DMS79 treated with DMSO at 0.1 percent for 48 hours (cell line): ENCODE results near the gene CCDC152.
A peak's percentile ranks its signal among the peaks of the same experiment; 100 is the strongest.

ENCODE experiments used
- DNase-seq: peaks from one replicate; lab custom pipeline; 2025; lab: John Stamatoyannopoulos, UW

The CCDC152 gene

DNA sequence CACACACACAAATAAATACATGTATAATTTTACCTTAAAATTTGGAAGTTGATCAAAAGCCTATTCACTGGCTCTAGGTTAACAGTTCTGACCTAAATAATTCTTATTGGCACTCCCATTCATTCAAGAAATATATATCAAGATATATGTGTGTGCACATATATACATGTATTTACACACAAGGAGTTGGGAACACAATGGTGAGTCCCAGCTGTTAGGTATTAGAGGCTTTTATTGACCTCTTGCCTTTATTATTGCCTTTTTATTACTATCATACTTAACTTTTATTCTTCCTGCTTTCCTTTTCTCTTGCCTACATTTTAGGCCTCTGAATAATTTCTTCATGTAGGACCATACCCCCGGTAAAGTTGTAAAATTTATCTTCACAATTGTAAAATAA, 25.0 kb downstream of the CCDC152 start:
- no peak for DNase-seq

GRCh38 chr5:42784132-42784531, 27.5 kb downstream of the CCDC152 start:
- no peak for DNase-seq

- no peak for DNase-seq
These were observed 29.1 kb downstream of the CCDC152 start for GRCh38 chr5:42785756-42786155.

DNA sequence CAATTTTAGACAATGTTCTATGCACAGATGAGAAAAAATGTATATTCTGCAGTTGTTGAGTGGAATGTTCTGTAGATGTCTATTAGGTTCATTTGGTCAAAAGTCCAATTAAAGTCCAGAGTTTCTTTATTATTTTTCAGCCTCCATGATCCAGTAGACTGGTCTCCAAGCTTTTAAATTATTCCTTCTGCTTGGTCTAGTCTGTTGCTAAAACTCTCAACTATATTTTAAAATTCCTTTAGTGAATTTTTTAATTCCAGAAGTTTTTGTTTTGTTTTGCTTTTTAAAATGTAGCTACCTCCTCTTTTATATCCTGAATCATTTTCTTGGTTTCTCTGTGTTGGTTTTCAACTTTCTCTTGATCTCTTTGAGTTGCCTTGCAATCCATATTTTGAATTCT, 30.5 kb downstream of the CCDC152 start:
- no peak for DNase-seq

- no peak for DNase-seq
These were observed 31.2 kb downstream of the CCDC152 start for GRCh38 chr5:42787845-42788244.

DNA sequence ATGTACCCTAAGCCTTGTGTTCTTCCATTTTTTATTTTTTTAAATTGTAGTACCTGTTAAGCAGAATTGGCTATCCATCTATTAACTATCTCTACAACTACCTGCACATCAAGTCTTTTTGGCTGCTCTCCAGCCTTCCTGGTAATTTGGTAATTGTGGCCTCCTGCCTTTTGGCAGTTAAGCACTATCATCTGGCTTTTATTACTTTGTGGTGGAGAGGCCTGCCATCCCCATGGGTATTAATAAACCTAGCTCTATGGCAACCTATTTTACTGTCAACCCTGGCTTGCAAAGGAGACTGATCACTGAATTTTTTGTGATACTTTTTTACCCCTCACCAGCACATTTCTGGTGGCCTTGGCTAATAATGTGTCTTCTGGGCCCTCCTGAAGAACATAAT, 34.5 kb downstream of the CCDC152 start:
- DNase-seq = no peak

- DNase-seq = no peak
These were observed 41.9 kb downstream of the CCDC152 start for GRCh38 chr5:42798284-42799240.

- DNase-seq = no peak
These were observed 42.6 kb downstream of the CCDC152 start for GRCh38 chr5:42799241-42799608.

GRCh38 chr5:42799668-42800114, 43.1 kb downstream of the CCDC152 start:
- no peak for DNase-seq

DNA sequence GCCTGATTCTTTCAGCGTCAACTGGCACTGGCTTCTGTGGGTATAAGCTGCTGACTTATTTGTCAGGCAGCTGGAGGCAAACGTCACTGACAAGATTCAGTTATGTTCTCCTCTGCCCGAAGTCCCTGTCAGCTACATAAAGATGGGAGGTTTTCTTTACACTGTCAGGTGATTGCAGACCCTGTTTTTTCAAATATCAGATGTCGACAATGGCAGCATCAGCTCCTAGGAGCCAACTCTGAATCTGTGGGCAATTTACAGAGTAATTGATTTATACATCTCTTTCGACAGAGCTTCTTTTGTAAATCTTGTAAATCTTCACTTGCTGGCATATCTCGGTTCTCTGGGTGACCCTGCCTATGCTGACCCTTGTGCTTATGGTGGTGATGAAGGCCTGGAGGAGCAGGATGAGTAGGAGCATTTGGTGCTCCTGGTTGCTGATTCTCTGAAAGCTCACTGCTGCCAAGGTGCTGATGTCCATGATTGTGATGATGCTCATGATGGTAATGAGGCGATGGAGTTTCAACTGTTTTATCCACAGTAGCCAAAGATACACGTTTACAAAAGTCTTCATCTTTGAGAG, 44.2 kb downstream of the CCDC152 start:
- DNase-seq = no peak

- DNase-seq = no peak
These were observed 45.0 kb downstream of the CCDC152 start for GRCh38 chr5:42801516-42802166.

DNA sequence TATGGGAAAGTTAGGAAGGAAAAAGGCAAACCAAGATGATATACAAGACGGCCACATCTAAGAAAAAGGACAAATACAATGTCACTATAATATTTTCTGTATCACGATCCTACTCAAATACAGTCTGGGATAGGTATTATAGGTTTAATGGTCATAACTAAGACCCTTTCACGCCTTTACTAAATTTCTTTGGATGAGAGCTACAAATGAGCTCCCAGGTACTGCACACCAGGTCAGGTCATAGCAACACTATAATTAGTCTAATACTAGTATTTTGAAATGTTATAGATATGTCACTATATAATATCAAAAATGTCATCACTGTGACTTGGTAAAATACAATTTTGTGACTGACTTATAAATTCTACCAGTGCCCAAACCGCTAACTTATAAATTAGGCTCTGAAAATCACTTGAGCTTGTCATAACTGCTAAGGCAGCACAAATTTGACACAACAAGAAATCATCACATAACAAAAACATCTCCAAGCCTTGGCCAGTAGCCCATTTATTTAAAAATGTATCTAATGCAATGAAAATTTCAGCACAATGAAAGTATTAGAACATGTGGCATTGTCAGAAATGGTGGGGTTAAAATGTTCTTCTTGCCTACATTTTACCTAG, 48.2 kb downstream of the CCDC152 start:
- DNase-seq = no peak

DNA sequence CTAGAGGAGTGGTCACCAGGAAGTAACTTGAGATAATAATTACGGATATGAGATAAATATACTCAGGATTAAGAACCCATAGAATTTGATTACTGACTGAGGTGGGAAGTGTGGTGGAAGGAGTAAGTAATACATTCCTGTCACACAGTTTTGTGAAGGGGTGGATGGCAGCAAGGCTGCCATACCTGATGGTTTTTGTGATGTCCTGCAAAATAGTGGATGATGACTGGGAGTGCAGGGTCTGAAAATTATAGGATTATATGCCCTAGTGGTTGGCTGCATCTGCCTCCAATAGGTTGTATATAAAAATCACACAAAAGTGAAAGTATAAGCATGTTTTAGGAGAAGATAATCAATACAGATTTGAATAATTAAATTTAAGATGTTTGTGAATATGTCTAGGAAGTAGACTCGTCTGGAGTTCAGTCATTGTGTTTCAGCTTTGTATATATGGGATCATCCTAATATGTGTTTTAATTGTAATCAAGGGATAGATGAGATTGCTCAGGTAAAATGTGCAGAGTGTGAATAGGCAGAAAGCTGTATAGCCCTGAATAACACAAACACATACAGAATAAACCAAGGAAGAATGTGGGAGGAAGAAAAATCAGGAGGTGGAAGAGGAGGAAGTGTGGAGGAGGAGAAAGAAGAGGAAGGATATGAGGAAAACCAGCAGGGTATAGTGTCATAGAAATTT, 49.5 kb downstream of the CCDC152 start:
- DNase-seq = no peak

DNA sequence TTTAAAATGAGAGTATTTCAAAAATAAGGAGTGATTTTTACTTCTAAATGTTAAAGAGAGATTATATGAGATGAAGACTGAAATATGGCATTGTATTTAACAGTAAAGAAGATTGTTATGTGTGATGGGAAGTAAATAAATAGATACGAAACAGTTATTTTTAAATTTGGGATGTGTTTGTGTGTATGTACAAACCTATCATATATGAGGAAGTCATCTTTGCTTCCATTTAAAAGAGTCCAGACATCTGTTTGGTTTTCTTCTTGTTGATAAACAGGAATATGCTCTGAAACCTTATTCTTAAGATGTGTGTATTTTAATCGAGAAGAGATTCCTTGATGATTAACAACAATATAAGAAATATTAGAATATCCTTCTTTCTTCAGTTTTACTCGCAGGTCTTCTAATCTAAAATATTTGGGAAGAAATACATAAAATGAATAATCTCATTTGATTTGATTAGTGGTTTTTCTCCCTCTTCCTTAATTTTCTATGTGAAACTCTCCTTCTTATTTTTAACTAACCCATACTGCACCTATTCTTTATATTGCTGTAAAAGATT, 50.2 kb downstream of the CCDC152 start:
- DNase-seq = no peak

DNA sequence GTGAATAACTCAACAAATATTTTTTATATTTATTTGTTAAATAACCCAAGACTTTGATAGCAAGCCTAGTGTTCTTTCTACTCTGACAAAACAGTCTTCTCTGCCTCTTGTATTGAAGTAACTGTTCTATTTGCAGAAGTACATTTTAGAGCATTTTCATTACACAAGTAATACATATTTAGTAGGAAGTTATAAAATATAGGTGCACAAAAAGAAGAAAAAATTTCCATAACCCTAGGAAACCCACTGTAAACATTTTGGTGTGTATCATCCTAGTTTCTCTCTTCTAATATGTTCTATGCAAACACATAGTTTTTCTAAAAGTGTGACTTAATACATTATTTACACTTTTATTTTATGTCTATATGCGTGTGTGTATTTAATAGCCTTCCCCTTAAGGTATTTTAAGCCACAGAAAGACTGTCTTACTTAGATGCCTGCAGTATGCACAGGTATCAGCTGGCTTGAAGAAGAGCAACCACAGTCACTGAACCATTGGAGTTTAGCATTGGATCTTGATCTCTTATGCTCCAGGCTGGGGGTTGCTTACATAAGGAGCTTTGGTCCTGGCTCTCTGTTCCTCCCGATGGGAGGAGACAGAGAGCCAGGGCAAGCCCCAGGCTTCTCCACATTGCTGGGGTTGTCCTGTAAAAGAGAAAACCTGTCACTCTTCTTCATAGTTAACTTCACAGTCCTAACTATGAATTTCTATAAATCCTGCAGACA, 51.3 kb downstream of the CCDC152 start:
- DNase-seq = no peak

DNA sequence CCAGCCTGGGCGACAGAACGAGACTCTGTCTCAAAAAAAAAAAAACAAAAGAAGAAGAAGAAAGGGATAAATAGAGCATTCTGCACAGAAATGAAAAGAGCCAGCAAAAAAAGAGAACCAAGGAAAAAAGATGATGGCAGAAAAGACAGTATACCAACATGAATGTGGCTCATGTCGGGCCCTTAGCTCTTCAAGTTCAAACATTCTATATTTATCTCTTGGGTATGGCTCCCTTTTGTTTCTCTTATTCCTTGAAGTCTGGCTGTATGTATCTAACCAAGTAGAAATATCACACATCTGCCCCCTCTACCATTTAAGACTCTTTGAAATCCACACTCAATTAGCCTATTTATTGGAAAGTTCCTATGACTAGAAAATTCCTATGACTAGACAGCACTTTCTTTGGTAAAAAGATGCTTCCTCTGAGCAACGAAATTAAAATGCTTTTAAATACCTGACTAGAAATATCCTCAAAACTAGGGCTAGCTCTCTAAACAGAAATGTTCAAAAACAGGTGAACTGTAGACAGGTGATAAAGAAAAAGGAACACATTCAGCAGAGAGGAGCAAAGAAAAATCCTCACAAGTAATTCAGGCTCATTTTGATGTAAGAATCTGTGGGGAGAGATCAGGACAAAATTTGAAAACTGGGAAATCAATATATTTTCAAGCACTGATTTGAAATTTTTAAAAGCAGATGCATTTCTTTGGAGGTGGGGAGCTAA, 52.4 kb downstream of the CCDC152 start:
- no peak for DNase-seq

- no peak for DNase-seq
These were observed 54.4 kb downstream of the CCDC152 start for GRCh38 chr5:42810834-42811590.

- DNase-seq = peak; percentile 55
These were observed 55.2 kb downstream of the CCDC152 start, which contains the start of gene SELENOP for GRCh38 chr5:42811591-42812446. Gene SELENOP, minus strand, starts transcription at chr5:42811892. Its CDS starts 3,539 bp downstream, at chr5:42808353.
